Caco-2 (cell line): ENCODE results near the gene ZNF557. TPM values are rescaled to one million over a fixed set of nuclear protein-coding genes. Genes with fewer than 3 reads are reported as not detected.
A peak's percentile ranks its signal among the peaks of the same experiment; 100 is the strongest.

Experiments
- BruUV-seq: library from RNA; stranded (reverse); fragments of 400-500 nt; replicated peaks from 2 replicates; lab custom pipeline; 2021; lab: Mats Ljungman, UMichigan
- CTCF ChIA-PET: fragments of 300-600 bp; sonication (Branson Sonifier 250); formaldehyde crosslinking; loops from one replicate; lab custom pipeline; 2022; ENCODE audit warnings: antibody characterized with exemption; lab: Charles Lee
- POLR2A ChIA-PET: fragments of 300-600 bp; sonication (Branson Sonifier 250); formaldehyde crosslinking; loops from one replicate; lab custom pipeline; 2022; ENCODE audit warnings: antibody characterized with exemption; lab: Charles Lee
- DNase-seq, 2 experiments: peaks; one replicate each; pipeline versions ENCODE4 v3.0.0 to v3.0.0-alpha.2; 2020 to 2022
- H3K27me3 ChIP-seq: replicated peaks from 2 replicates; pipeline ENCODE4 v1.6.0; 2011; ENCODE audit warnings: low read length; ENCODE audit not compliant: control insufficient read depth, insufficient read depth
- H3K36me3 ChIP-seq: 2 replicates; pipeline ENCODE4 v1.5.1; 2011; ENCODE audit warnings: low read length; ENCODE audit not compliant: control insufficient read depth, insufficient read depth
- H3K4me1 ChIP-seq: fragments of 250-450 bp; sonication (Bioruptor Pico); 2 replicates; pipeline ENCODE4 v1.5.1; 2020; ENCODE audit warnings: mild to moderate bottlenecking
- H3K4me3 ChIP-seq: 2 replicates; pipeline ENCODE4 v1.5.1; 2011; ENCODE audit warnings: low read depth, mild to moderate bottlenecking, control low read depth, low read length
- H3K9me3 ChIP-seq: fragments of 250-450 bp; sonication (Bioruptor Pico); 2 replicates; pipeline ENCODE4 v1.5.1; 2020; ENCODE audit warnings: mild to moderate bottlenecking, moderate library complexity
- H3K27ac Mint-ChIP-seq: one replicate; pipeline ENCODE4 v1.8.0; 2022; ENCODE audit warnings: mixed read lengths; ENCODE audit not compliant: unreplicated experiment
- H3K27me3 Mint-ChIP-seq: one replicate; pipeline ENCODE4 v1.8.0; 2022; ENCODE audit warnings: mixed read lengths; ENCODE audit not compliant: insufficient read depth, unreplicated experiment
- H3K36me3 Mint-ChIP-seq: one replicate; pipeline ENCODE4 v1.8.0; 2022; ENCODE audit warnings: mild to moderate bottlenecking, mixed read lengths; ENCODE audit not compliant: insufficient read depth, unreplicated experiment
- H3K4me1 Mint-ChIP-seq: one replicate; pipeline ENCODE4 v1.8.0; 2022; ENCODE audit warnings: low read depth, mixed read lengths; ENCODE audit not compliant: unreplicated experiment
- H3K4me3 Mint-ChIP-seq: one replicate; pipeline ENCODE4 v1.8.0; 2022; ENCODE audit warnings: mild to moderate bottlenecking, moderate library complexity, mixed read lengths; ENCODE audit not compliant: unreplicated experiment
- H3K9me3 Mint-ChIP-seq: one replicate; pipeline ENCODE4 v1.8.0; 2022; ENCODE audit warnings: mixed read lengths; ENCODE audit not compliant: unreplicated experiment
- intact Hi-C: fragments of 100-400 bp; cut with micrococcal nuclease; formaldehyde crosslinking; loops from one replicate; pipeline ENCODE4 v1.10.0; 2022; ENCODE audit not compliant: unreplicated experiment
- total RNA-seq: library from RNA; stranded (reverse); gene quantifications from 2 replicates; pipeline ENCODE4 v1.2.3, GENCODE V29; 2022
- TF ChIP-seq, protein P1 (sequence below), 2 experiments: fragments of 200-600 bp in 1 of 2; IDR thresholded peaks; 1 replicate in 1 of 2; 2 replicates in 1 of 2; pipeline versions ENCODE4 v1.5.1 to v1.8.0; 2011 to 2022; ENCODE audit warnings: antibody characterized with exemption in 1 of 2, control low read depth in 1 of 2, inconsistent platforms in 1 of 2, low read depth in 1 of 2, low read length in 1 of 2, mild to moderate bottlenecking in 1 of 2, moderate library complexity in 1 of 2; ENCODE audit not compliant: insufficient read depth in 1 of 2, severe bottlenecking in 1 of 2, unreplicated experiment in 1 of 2

The ZNF557 gene
- total RNA-seq, 1 experiment from 2014 or later, result 8.3 TPM

DNA sequence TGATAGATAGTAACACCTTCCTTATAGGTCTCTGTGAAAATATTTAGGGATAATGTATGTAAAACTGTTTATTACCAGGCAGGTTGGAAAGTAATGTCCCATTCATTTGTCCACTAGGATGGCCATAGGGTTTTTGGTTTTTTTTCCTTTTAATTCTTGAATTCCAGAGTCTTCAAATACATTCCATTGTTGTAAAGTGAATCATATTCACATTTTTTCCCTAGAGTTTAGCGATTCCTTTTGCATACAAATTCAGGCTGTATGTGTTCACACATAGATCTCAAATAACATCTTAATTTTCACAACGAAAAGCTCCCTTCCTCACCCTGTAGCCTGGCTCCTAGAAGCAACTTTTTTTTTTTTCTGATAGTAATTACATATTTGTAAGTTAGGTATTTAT lies 1.8 kb upstream of the ZNF557 start:
- POLR2A ChIA-PET, result no interaction called here
- Histone ChIP-seq H3K9me3 (peaks cover 6% of the 10 kb centered on the region; the same call in 1 of the 2 replicates), H3K4me3 (no peak overlapping the region), H3K36me3 (peaks cover 1% of the 10 kb centered on the region), H3K4me1 (no peaks in the 10 kb centered on the region), H3K27me3 (no peaks in the 10 kb centered on the region)
- BruUV-seq, result no TSS peak
- DNase-seq, result no peak
- TF ChIP-seq, protein P1, sequence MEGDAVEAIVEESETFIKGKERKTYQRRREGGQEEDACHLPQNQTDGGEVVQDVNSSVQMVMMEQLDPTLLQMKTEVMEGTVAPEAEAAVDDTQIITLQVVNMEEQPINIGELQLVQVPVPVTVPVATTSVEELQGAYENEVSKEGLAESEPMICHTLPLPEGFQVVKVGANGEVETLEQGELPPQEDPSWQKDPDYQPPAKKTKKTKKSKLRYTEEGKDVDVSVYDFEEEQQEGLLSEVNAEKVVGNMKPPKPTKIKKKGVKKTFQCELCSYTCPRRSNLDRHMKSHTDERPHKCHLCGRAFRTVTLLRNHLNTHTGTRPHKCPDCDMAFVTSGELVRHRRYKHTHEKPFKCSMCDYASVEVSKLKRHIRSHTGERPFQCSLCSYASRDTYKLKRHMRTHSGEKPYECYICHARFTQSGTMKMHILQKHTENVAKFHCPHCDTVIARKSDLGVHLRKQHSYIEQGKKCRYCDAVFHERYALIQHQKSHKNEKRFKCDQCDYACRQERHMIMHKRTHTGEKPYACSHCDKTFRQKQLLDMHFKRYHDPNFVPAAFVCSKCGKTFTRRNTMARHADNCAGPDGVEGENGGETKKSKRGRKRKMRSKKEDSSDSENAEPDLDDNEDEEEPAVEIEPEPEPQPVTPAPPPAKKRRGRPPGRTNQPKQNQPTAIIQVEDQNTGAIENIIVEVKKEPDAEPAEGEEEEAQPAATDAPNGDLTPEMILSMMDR (IDR thresholded peaks at IDR 0.05; ENCODE audit: insufficient read depth in 1 of 2, low read depth in 1 of 2, low read length in 1 of 2, severe bottlenecking in 1 of 2, unreplicated experiment in 1 of 2), result no peak
- Mint-ChIP-seq H3K27ac (no peak overlapping the region), H3K4me1 (peaks cover 7% of the 10 kb centered on the region), H3K27me3 (no peaks in the 10 kb centered on the region), H3K9me3 (peaks cover 9% of the 10 kb centered on the region), H3K4me3 (no peak overlapping the region), H3K36me3 (peaks cover 25% of the 10 kb centered on the region)
- CTCF ChIA-PET, result no interaction called here
- intact Hi-C loops, result no loop called here

DNA sequence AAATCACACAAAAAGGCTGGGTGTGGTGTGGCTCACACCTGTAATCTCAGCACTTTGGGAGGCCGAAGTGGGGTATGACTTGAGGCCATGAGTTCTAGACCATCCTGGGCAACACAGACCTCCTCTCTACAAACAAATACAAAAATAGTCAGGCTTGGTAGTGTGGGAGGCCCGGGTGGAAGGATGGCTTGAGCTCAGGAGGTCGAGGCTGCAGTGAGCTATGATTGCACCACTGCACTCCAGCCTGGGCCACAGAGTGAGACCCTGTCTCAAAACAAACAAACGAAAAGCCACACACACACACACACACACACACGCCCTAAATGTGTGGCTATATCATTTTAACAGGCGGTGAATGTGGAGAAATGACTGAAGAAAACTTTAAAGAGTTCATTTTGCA lies 904 bp upstream of the ZNF557 start:
- peaks cover 6% of the 10 kb centered on the region; the same call in 1 of the 2 replicates for H3K9me3 ChIP-seq
- H3K36me3 ChIP-seq, result peaks cover 1% of the 10 kb centered on the region
- H3K9me3 Mint-ChIP-seq, result peaks cover 9% of the 10 kb centered on the region
- H3K27me3 Mint-ChIP-seq, result no peaks in the 10 kb centered on the region
- H3K4me3 Mint-ChIP-seq, result peak overlapping the region; percentile 72
- TF ChIP-seq, protein P1 (IDR thresholded peaks at IDR 0.05; ENCODE audit: insufficient read depth in 1 of 2, low read depth in 1 of 2, low read length in 1 of 2, severe bottlenecking in 1 of 2, unreplicated experiment in 1 of 2), result no peak
- H3K36me3 Mint-ChIP-seq, result peaks cover 31% of the 10 kb centered on the region
- ChIA-PET POLR2A (interaction anchor here (0.6 to 1.6 kb wide), 4 partner anchors 9 to 696 kb away, joined by 3 to 28 read pairs (median 4); partner anchors contain the start of gene ALKBH7), CTCF (interaction anchor here (1.0 kb wide), 1 partner anchor 31 kb away, joined by 4 read pairs; no protein-coding TSS in a partner anchor)
- peaks cover 7% of the 10 kb centered on the region for H3K4me1 Mint-ChIP-seq
- H3K4me3 ChIP-seq, result peak overlapping the region; percentile 31
- peak overlapping the region; percentile 70 for H3K27ac Mint-ChIP-seq
- no peaks in the 10 kb centered on the region for H3K4me1 ChIP-seq
- BruUV-seq, result no TSS peak
- no peaks in the 10 kb centered on the region for H3K27me3 ChIP-seq
- DNase-seq, result no peak
- intact Hi-C loops, result no loop called here

DNA sequence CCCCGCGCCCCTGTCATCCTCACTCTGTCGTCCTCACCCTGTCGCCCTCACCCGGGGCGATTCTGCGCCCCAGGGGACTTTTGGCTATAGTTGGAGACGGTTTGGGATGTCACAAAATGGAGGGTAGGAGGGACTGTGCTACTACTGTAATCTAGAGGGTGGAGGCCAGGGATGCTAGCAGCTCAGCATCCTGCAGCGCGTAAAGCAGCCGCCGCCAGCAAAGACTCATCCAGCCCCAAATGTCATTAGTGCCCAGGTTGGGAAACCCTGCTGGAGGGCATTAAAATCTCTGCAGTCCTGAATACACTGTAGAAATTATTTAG lies 362 bp downstream of the ZNF557 start:
- TF ChIP-seq, protein P1 (IDR thresholded peaks at IDR 0.05; ENCODE audit: insufficient read depth in 1 of 2, low read depth in 1 of 2, low read length in 1 of 2, severe bottlenecking in 1 of 2, unreplicated experiment in 1 of 2), result no peak
- Mint-ChIP-seq H3K4me3 (peak overlapping the region; percentile 72), H3K27me3 (no peaks in the 10 kb centered on the region), H3K4me1 (peaks cover 7% of the 10 kb centered on the region), H3K36me3 (peaks cover 44% of the 10 kb centered on the region), H3K9me3 (peaks cover 9% of the 10 kb centered on the region), H3K27ac (peak overlapping the region; percentile 70)
- ChIA-PET CTCF (interaction anchor here (0.6 to 1.0 kb wide), 3 partner anchors 30 to 714 kb away, joined by 4 to 5 read pairs (median 4); no protein-coding TSS in a partner anchor), POLR2A (interaction anchor here (0.5 to 1.6 kb wide), 3 partner anchors 8 to 189 kb away, joined by 3 to 28 read pairs (median 3); no protein-coding TSS in a partner anchor)
- H3K9me3 ChIP-seq, result peaks cover 6% of the 10 kb centered on the region; the same call in 1 of the 2 replicates
- DNase-seq, result no peak
- H3K36me3 ChIP-seq, result peaks cover 1% of the 10 kb centered on the region
- no peaks in the 10 kb centered on the region for H3K4me1 ChIP-seq
- no TSS peak for BruUV-seq
- no peaks in the 10 kb centered on the region for H3K27me3 ChIP-seq
- intact Hi-C loops, result no loop called here
- peak overlapping the region; percentile 80 for H3K4me3 ChIP-seq
